ENCODE results near the gene FUCA1.
"Not testable (repeated sequence)": the region's sequence is repeated elsewhere in the genome, so short reads cannot be mapped to it uniquely, and the experiment has no call there.

FUCA1 gene

GRCh38 chr1:23895082-23895481 is 27.0 kb upstream of the FUCA1 start:
- no peak for DNase-seq

- DNase-seq: no peak
These were observed 21.0 kb upstream of the FUCA1 start for GRCh38 chr1:23889074-23889473.

- no peak for DNase-seq
These were observed 17.1 kb upstream of the FUCA1 start for GRCh38 chr1:23885222-23885621.

- no peak for DNase-seq
These were observed 14.7 kb upstream of the FUCA1 start for GRCh38 chr1:23882746-23883145.

GRCh38 chr1:23879809-23880208 is 11.7 kb upstream of the FUCA1 start:
- DNase-seq: no peak

GRCh38 chr1:23878668-23879067 is 10.6 kb upstream of the FUCA1 start:
- DNase-seq: no peak

- no peak for DNase-seq
These were observed 7.3 kb upstream of the FUCA1 start for GRCh38 chr1:23875382-23875781.

- no peak for DNase-seq
These were observed 4.3 kb upstream of the FUCA1 start for GRCh38 chr1:23872421-23872820.

- DNase-seq: no peak
These were observed 961 bp upstream of the FUCA1 start for GRCh38 chr1:23869051-23869450.

- DNase-seq: no peak
These were observed 497 bp upstream of the FUCA1 start for GRCh38 chr1:23868557-23869016.

- no peak for DNase-seq
These were observed 572 bp downstream of the FUCA1 start for GRCh38 chr1:23867542-23867894.

GRCh38 chr1:23865543-23865930 is 2.6 kb downstream of the FUCA1 start:
- no peak for DNase-seq

- no peak for DNase-seq
These were observed 3.1 kb downstream of the FUCA1 start for GRCh38 chr1:23864801-23865542.

GRCh38 chr1:23862640-23863039 is 5.5 kb downstream of the FUCA1 start:
- DNase-seq: no peak

- no peak for DNase-seq
These were observed 13.5 kb downstream of the FUCA1 start for GRCh38 chr1:23854568-23854967.

GRCh38 chr1:23853124-23853523 is 15.0 kb downstream of the FUCA1 start:
- DNase-seq: not testable (repeated sequence)

- not testable (repeated sequence) for DNase-seq
These were observed 16.7 kb downstream of the FUCA1 start for GRCh38 chr1:23851406-23851805.

GRCh38 chr1:23848673-23849616 is 19.1 kb downstream of the FUCA1 start:
- no peak for DNase-seq

- DNase-seq: not testable (repeated sequence)
These were observed 20.5 kb downstream of the FUCA1 start for GRCh38 chr1:23847482-23848095.

- no peak for DNase-seq
These were observed 22.9 kb downstream of the FUCA1 start for GRCh38 chr1:23845163-23845562.

GRCh38 chr1:23843644-23844043 is 24.4 kb downstream of the FUCA1 start:
- no peak for DNase-seq

GRCh38 chr1:23838401-23838866 is 29.7 kb downstream of the FUCA1 start:
- DNase-seq: peak; percentile 91

GRCh38 chr1:23837908-23838307 is 30.2 kb downstream of the FUCA1 start:
- DNase-seq: no peak
